Keratinocyte (primary cell): ENCODE results near the gene OLFML2B. TPM values are rescaled to one million over a fixed set of nuclear protein-coding genes. Genes with fewer than 3 reads are reported as not detected.

ENCODE experiments used
- DNase-seq: peaks from one replicate; pipeline ENCODE4 v3.0.0-alpha.2; 2011; ENCODE audit warnings: low read depth, missing footprints, low spot score
- FAIRE-seq: peaks from 2 replicates; lab custom pipeline; 2011; peaks lifted over from hg19 to GRCh38; lab: Jason Lieb, UNC
- H2AFZ ChIP-seq: 2 replicates; pipeline ENCODE4 v1.6.0; 2012; ENCODE audit warnings: low read length, control low read depth, inconsistent platforms; ENCODE audit not compliant: control insufficient read depth
- H3K27ac ChIP-seq: 2 replicates; pipeline ENCODE4 v1.5.1; 2011; ENCODE audit warnings: low read length; ENCODE audit not compliant: control insufficient read depth, insufficient read depth
- H3K27me3 ChIP-seq: 3 replicates; pipeline ENCODE4 v1.6.0; 2011; ENCODE audit warnings: low read length; ENCODE audit not compliant: control insufficient read depth, insufficient read depth; ENCODE audit errors: extremely low read depth
- H3K36me3 ChIP-seq, 2 experiments: 2 replicates in 1 of 2; 3 replicates in 1 of 2; pipeline ENCODE4 v1.5.1; 2011; ENCODE audit warnings: low read length in 2 of 2, mild to moderate bottlenecking in 1 of 2; ENCODE audit not compliant: control insufficient read depth in 2 of 2, insufficient read depth in 2 of 2; ENCODE audit errors: extremely low read depth in 1 of 2
- H3K4me1 ChIP-seq: 3 replicates; pipeline ENCODE4 v1.5.1; 2011; ENCODE audit warnings: low read length; ENCODE audit not compliant: control insufficient read depth, insufficient read depth; ENCODE audit errors: extremely low read depth
- H3K4me2 ChIP-seq: 3 replicates; pipeline ENCODE4 v1.6.0; 2011; ENCODE audit warnings: low read depth, low read length; ENCODE audit not compliant: control insufficient read depth, insufficient read depth; ENCODE audit errors: extremely low read depth
- H3K4me3 ChIP-seq, 3 experiments: fragments of 200-600 bp in 1 of 3; sonication (generic) in 1 of 3; 2 replicates in 2 of 3; 3 replicates in 1 of 3; pipeline ENCODE4 v1.5.1; 2011 to 2016; ENCODE audit warnings: low read length in 3 of 3, mild to moderate bottlenecking in 3 of 3, control low read depth in 2 of 3, inconsistent platforms in 1 of 3, low read depth in 1 of 3, mixed read lengths in 1 of 3, mixed run types in 1 of 3, moderate library complexity in 1 of 3; ENCODE audit not compliant: control insufficient read depth in 2 of 3, insufficient read depth in 2 of 3; ENCODE audit errors: extremely low read depth in 1 of 3
- H3K79me2 ChIP-seq: 2 replicates; pipeline ENCODE4 v1.6.0; 2012; ENCODE audit warnings: low read length; ENCODE audit not compliant: control insufficient read depth, insufficient read depth
- H3K9ac ChIP-seq: 3 replicates; pipeline ENCODE4 v1.6.0; 2011; ENCODE audit warnings: low read length; ENCODE audit not compliant: control insufficient read depth, insufficient read depth; ENCODE audit errors: extremely low read depth
- H3K9me1 ChIP-seq: 3 replicates; pipeline ENCODE4 v1.6.0; 2011; ENCODE audit warnings: low read length; ENCODE audit not compliant: control insufficient read depth, insufficient read depth; ENCODE audit errors: extremely low read depth
- H3K9me3 ChIP-seq: 2 replicates; pipeline ENCODE4 v1.5.1; 2012; ENCODE audit warnings: low read depth, low read length; ENCODE audit not compliant: control insufficient read depth
- H4K20me1 ChIP-seq: 3 replicates; pipeline ENCODE4 v1.6.0; 2011; ENCODE audit warnings: low read length; ENCODE audit not compliant: control insufficient read depth, insufficient read depth; ENCODE audit errors: extremely low read depth
- EZH2 ChIP-seq: IDR thresholded peaks from one replicate; pipeline ENCODE4 v1.6.1; 2012; ENCODE audit warnings: inconsistent platforms, mild to moderate bottlenecking, low read length, moderate library complexity
- dilution Hi-C: fragments of 300-500 bp; cut with MboI; formaldehyde crosslinking; loops from one replicate; pipeline ENCODE4 v1.7.0; 2020; ENCODE audit warnings: low sequenced_read_pairs; ENCODE audit not compliant: extremely low pct_ligation_motif_present
- polyA plus RNA-seq, 5 experiments: library from polyadenylated mRNA; depleted of rRNA in 3 of 5; stranded (reverse) in 3 of 5; stranded (forward) in 1 of 5; unstranded in 1 of 5; fragments of >200 nt; gene quantifications; 1 replicate in 1 of 5; 2 replicates in 3 of 5; 3 replicates in 1 of 5; pipeline versions ENCODE4 v1.2.1 to v1.2.3, GENCODE V29; 2011 to 2012; ENCODE audit warnings: missing spikeins in 2 of 5, low read depth in 1 of 5, low replicate concordance in 1 of 5
- TF ChIP-seq, protein P1 (sequence below), 3 experiments: IDR thresholded peaks in 1 of 3; conservative IDR thresholded peaks in 1 of 3; optimal IDR thresholded peaks in 1 of 3; 2 replicates in 2 of 3; 3 replicates in 1 of 3; pipeline versions ENCODE3 to v1.5.1; 2011; ENCODE audit warnings: low read length in 3 of 3, mild to moderate bottlenecking in 3 of 3, moderate library complexity in 2 of 3, control low read depth in 1 of 3, inconsistent platforms in 1 of 3; ENCODE audit not compliant: insufficient read depth in 2 of 3; ENCODE audit errors: extremely low read depth in 1 of 3

OLFML2B gene
- polyA plus RNA-seq, 1 donor (not counting 4 experiments of a cell fraction or from before 2014, with no cell fraction given), result not detected

DNA sequence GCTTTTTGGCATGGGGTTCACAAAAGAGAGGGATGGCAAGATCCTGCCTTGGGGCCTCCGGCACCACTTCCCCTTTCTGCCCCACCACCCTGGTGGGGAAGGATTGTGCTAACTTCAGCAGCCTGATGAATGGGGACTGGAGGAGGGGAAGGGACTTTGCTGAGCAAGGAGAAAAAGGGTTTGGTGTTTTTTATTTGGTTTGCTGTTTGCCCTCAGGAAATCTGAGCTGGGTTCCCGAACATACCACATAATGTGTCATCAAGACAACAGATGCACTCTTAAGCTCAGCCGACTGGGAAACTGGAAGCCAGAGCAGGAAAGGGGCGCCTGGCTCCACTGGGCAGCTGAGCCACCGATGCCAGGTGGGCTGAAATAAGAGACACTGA lies 19.8 kb downstream of the OLFML2B start:
- Histone ChIP-seq H3K36me3 (no peaks in the 10 kb centered on the region), H3K27me3 (peaks cover 82% of the 10 kb centered on the region), H3K9me1 (no peaks in the 10 kb centered on the region), H3K4me2 (peak overlapping the region; percentile 50), H3K4me3 (no peak overlapping the region), H2AFZ (no peak overlapping the region), H3K9ac (no peak overlapping the region), H4K20me1 (no peaks in the 10 kb centered on the region), H3K9me3 (no peaks in the 10 kb centered on the region), H3K27ac (no peak overlapping the region), H3K79me2 (no peaks in the 10 kb centered on the region), H3K4me1 (peaks cover 9% of the 10 kb centered on the region)
- DNase-seq (no peak), FAIRE-seq (peak; percentile 75)
- TF ChIP-seq, protein P1, sequence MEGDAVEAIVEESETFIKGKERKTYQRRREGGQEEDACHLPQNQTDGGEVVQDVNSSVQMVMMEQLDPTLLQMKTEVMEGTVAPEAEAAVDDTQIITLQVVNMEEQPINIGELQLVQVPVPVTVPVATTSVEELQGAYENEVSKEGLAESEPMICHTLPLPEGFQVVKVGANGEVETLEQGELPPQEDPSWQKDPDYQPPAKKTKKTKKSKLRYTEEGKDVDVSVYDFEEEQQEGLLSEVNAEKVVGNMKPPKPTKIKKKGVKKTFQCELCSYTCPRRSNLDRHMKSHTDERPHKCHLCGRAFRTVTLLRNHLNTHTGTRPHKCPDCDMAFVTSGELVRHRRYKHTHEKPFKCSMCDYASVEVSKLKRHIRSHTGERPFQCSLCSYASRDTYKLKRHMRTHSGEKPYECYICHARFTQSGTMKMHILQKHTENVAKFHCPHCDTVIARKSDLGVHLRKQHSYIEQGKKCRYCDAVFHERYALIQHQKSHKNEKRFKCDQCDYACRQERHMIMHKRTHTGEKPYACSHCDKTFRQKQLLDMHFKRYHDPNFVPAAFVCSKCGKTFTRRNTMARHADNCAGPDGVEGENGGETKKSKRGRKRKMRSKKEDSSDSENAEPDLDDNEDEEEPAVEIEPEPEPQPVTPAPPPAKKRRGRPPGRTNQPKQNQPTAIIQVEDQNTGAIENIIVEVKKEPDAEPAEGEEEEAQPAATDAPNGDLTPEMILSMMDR (optimal IDR thresholded peaks at IDR 0.05 in 1 of 3, IDR thresholded peaks at IDR 0.05 in 1 of 3, conservative IDR thresholded peaks at IDR 0.05 in 1 of 3; ENCODE audit: extremely low read depth in 1 of 3, insufficient read depth in 2 of 3, low read length in 3 of 3), result no peak
- TF ChIP-seq EZH2, result no peak
- dilution Hi-C loops, result no loop called here

DNA sequence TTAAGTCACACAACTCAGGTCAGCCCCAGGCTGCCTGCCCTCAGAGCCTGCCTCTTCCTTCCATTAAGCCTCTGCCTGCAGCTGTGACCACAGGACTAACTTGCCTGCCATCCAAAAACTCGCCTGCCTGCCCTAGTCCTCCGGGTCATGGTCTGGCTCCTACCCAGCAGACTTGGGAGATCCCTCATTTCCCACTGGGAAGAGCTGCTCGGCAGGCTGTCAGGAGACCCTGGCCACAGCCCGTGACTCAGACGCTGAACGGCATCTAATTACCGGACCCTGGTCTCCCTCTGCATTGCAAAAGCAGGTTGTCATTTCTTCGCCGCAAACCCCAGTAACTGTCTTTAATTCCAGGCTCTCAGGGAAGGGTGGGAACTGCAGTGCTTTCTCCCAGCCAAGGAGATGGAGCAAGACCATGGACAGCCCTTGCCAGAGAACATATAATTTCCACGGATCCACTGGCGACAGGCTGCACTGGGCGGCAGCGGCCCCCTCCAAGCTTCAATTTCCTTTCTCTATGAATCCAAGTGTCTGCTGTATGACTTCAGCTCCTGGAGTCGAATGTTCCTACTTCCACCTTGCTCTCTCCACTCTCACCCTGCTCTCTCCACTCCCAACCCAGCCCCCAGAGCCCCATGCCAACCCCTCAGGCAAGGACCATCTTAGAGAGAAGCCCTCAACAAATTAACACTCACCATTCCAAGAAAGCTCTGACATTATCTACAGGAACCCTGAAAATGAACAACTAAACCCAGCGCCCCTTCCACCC lies 20.4 kb downstream of the OLFML2B start:
- DNase-seq (no peak), FAIRE-seq (no peak)
- no peak overlapping the region for H2AFZ ChIP-seq
- H3K27me3 ChIP-seq, result peaks cover 79% of the 10 kb centered on the region
- H3K9me1 ChIP-seq, result no peaks in the 10 kb centered on the region
- H4K20me1 ChIP-seq, result no peaks in the 10 kb centered on the region
- H3K4me1 ChIP-seq, result peaks cover 9% of the 10 kb centered on the region
- H3K36me3 ChIP-seq, result no peaks in the 10 kb centered on the region
- H3K4me3 ChIP-seq, result no peak overlapping the region
- no peak overlapping the region for H3K27ac ChIP-seq
- no peak overlapping the region for H3K9ac ChIP-seq
- dilution Hi-C loops, result no loop called here
- H3K4me2 ChIP-seq, result no peak overlapping the region
- H3K79me2 ChIP-seq, result no peaks in the 10 kb centered on the region
- no peaks in the 10 kb centered on the region for H3K9me3 ChIP-seq
- TF ChIP-seq, protein P1 (optimal IDR thresholded peaks at IDR 0.05 in 1 of 3, IDR thresholded peaks at IDR 0.05 in 1 of 3, conservative IDR thresholded peaks at IDR 0.05 in 1 of 3; ENCODE audit: extremely low read depth in 1 of 3, insufficient read depth in 2 of 3, low read length in 3 of 3), result no peak
- TF ChIP-seq EZH2, result no peak
